GM18511 (cell line): Measurements from ENCODE around the gene GK2.

Source experiments
- ATAC-seq: cut with Tn5 transposase; IDR thresholded peaks from one replicate; pipeline ENCODE4 v1.9.1; 2021; ENCODE audit warnings: mild to moderate bottlenecking, moderate library complexity; ENCODE audit not compliant: unreplicated experiment

GK2 gene

GRCh38 chr4:79390890-79391289 lies 17.1 kb downstream of the GK2 start:
- ATAC-seq, result no peak

- ATAC-seq, result no peak
These were observed 22.4 kb downstream of the GK2 start for GRCh38 chr4:79385641-79386040.

GRCh38 chr4:79381161-79381560 lies 26.9 kb downstream of the GK2 start:
- no peak for ATAC-seq

- no peak for ATAC-seq
These were observed 38.0 kb downstream of the GK2 start for GRCh38 chr4:79370026-79370425.

GRCh38 chr4:79367096-79367495 lies 40.9 kb downstream of the GK2 start:
- no peak for ATAC-seq

GRCh38 chr4:79366422-79366821 lies 41.6 kb downstream of the GK2 start:
- ATAC-seq, result no peak

- no peak for ATAC-seq
These were observed 44.0 kb downstream of the GK2 start for GRCh38 chr4:79364061-79364460.

GRCh38 chr4:79362626-79363025 lies 45.4 kb downstream of the GK2 start:
- no peak for ATAC-seq

- no peak for ATAC-seq
These were observed 48.0 kb downstream of the GK2 start for GRCh38 chr4:79360006-79360405.

- no peak for ATAC-seq
These were observed 49.6 kb downstream of the GK2 start for GRCh38 chr4:79358438-79358837.

- ATAC-seq, result no peak
These were observed 50.7 kb downstream of the GK2 start for GRCh38 chr4:79357365-79357764.
